ENCODE results near the gene PDCD7.
"Not testable (repeated sequence)": the region's sequence is repeated elsewhere in the genome, so short reads cannot be mapped to it uniquely, and the experiment has no call there.

Gene PDCD7

DNA sequence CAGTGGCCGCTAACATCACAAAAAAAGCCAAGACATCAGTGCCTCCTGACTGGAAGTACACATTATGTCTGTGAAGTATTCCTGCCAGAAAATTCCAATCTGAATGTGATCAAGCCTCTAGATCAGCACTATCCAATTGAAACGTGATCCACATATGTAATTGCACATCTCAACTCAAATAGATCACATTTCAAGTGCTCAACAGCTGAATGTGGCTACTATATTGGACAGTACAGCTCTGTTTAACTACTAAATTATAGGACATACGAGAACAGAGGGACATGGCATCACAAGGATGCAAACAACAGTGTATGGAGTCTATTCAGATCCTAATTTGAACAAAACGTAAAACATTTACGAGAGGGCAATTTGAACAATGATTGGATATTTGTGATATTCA is 18.1 kb downstream of the PDCD7 start:
- no peak for DNase-seq (ENCODE audit: low read depth)

DNA sequence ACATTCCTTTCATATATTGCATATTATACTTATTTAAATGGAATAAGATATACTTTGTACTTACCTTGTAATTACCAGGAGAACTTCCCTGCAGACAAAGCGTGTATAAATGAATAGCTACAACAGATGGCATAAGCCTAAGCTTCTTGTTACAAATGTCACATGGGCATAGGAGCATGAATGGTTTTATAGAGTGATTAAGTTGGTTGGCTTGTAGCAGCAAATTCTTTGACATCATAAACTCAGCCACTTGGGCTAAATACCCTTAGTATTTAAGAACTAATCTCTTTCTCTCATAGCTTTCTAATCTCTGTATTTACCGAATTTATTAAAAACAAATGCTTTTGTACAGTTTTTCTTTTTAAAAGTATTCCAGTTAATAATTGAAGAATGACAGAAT is 18.5 kb downstream of the PDCD7 start, which contains the start of gene UBAP1L:
Gene UBAP1L, minus strand, starts transcription at position 115 of the 400 bp plus-strand sequence. CDS start 8,985 bp downstream, outside the sequence.
- DNase-seq (ENCODE audit: low read depth): no peak

DNA sequence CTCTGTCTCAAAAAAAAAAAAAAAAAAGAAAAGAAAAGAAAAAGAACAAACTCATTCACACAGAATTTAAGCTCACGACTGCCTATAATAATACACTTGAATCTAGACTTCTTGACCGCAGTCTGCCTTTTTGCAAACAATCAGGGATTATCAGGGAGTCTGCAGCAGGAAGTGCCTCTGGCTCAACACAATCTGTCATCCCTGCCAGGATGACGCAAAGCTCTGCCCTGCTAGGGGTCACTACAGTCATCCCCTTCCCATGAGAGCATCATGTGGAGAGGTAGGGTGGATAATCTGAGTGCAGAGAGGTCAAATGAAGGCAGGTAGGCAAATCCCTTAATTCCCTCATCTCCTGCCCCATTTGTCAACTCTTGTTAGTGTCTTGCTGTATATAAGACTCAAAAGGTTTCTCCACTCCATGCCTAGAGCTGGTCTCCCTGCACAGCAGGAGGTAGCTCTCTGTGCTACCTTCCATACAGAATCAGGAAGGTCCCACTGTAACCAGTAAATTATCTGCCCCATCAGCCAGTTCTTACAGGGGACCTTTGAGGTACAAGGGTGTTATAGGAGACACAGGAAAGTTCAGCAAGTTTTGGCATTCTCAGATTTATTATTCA is 22.8 kb downstream of the PDCD7 start:
- no peak for DNase-seq (ENCODE audit: low read depth)

DNA sequence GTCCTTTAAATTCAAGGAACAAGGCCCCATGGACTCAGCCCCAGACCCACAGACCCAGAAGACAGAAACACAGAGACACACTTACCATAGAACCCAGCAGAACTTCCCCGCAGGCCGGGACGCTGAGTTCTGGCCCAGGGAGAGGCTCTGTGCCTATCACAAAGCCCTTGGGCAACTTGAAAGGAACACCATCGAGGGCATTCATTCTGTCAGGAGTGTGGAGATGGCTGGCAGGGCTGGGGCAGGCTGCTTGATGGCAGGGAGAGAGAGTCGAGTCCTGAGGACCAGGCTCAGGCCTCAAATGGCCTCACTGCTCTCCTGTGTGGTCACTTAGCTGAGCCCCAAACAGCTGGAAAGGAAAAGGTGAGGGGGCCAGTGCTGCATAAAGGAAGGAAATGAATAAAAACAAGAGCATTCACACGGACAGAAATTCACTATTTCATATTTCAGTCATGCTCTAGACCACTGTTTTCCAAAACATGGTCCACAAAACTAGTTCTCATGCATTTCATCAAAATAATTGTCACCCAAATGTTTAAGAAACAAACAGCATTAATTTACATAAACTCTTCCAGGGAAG is 27.5 kb downstream of the PDCD7 start:
- DNase-seq (ENCODE audit: low read depth): no peak

DNA sequence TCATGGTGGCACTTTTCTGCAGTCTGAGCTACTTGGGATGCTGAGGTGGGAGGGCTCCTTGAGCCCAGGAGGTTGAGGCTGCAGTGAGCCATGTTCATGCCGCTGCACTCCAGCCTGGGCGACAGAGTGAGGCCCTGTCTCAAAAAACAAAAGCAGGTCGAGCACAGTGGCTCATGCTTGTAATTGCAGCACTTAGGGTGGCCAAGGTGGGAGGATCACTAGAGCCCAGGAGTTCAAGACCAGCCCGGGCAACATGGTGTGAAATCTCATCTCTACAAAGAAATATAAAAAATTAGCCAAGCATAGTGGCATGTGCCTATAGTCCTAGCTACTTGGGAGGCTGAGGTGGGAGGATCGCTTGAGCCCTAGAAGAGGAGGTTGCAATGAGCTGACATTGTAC is 28.6 kb downstream of the PDCD7 start:
- DNase-seq (ENCODE audit: low read depth): no peak

DNA sequence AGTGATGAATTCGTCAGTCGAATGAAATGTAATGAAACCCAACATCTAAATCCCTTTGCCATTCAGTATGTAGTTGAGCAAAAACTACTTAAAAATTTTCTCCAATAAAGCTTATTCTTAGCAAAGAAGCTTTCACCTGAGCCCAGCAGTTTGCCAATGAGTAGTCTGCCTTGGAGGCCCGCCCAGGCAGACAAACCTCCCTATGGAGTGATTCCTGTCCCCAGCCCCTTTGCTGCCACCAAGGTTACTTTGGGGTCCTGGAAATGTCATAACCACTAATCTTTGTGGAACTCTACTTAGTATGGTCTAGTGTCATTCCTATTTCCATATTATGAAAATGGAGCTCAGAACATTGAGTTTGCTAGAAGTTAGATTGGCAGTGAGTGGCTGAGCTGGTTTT is 30.7 kb downstream of the PDCD7 start:
- DNase-seq (ENCODE audit: low read depth): no peak

DNA sequence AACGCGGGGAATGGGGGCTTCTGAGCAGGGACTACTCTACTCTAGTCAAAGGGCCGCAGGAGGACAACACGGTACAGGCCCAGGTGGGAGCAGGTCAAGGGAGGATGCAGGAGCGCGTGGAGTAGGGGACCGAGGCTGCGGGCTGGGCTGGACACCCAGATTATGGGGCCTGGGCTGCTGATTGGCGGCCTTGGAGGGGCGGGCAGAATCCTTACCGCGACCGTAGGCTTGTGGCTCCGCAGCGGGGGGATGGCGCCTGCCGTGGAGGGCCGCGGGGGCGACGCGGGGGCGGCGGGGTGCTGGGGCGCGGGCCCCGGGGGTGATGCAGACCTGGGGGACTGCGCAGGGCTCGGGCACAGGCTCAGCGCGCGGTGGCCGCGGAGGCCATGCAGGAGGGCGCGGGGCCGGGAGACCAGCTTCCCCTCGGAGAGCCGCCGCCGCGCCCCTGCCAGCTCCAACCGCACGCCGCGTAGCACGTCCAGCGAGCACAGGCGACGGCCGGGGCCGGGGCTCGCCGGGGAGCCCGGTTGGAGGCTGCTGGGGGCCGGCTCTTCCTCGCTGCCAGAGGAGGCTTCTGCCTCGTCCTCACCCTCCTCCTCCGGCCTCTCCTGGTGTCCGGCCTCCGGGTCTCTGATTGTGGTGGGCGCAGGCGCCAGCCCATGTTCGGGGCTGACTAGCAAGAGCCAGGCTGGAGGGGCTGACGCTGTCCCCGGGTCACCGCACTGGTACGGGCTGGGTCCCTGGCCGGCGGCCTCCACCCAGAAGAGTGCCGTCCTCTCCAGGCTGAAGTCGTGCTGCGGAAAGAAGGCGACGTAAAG is 31.5 kb downstream of the PDCD7 start:
- no peak for DNase-seq (ENCODE audit: low read depth)

DNA sequence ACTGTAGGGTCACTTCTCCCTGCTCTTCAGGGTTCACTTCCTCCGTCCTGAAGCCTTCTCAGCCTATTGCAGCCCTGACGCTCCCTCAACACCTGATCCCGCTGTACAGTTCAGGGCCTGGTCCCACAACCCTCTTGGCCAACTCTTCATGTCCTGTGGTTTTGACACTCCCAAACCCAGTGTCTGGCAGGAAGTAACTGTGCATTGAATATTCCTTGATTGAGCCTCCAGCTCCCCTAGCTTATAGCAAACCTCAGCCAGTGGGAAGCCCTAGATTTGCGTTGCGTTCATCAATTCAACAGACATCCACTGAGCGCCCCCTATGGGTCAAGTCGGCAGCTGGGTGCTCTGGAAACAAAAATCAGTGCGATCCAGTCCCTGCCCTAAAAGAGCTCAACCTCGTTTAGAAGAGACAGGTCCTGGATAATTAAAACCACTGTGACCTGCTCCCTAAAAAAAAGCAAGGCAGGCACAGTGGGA is 32.2 kb downstream of the PDCD7 start:
- DNase-seq (ENCODE audit: low read depth): peak; percentile 45

DNA sequence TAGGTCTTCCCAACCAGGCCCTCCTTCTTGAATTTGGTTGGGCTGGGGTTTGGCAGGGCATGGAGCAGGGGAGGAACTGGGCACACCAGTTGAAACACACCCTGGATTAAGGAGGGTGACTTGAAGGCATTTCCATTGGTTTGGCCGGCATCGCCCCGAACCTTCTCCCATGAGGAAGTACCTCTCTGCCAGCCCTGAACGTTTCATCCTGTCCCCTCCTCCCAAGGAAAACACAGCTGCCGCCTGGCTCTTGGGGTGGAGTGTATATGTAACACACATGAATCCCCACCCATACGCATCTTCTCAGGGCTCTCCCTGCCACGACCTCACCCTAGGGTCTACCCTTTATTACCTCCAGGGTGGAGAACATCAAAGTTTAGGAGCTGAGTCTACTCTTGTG is 33.2 kb downstream of the PDCD7 start:
- no peak for DNase-seq (ENCODE audit: low read depth)

DNA sequence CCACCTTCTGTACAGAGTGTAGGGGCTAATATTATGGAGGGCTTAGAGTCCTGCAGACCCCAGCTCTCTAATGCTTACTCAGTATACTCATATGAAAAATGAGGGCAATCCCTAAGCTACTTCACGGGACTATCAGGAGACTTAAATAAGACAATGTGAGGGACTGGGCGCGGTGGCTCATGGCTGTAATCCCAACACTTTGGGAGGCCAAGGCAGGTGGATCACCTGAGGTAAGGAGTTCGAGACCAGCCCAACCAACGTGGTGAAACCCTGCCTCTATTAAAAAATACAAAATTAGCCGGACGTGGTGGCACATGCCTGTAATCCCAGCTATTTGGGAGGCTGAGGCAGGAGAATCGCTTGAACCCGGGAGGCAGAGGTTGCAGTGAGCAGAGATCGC is 33.8 kb downstream of the PDCD7 start:
- not testable (repeated sequence) for DNase-seq (ENCODE audit: low read depth)

DNA sequence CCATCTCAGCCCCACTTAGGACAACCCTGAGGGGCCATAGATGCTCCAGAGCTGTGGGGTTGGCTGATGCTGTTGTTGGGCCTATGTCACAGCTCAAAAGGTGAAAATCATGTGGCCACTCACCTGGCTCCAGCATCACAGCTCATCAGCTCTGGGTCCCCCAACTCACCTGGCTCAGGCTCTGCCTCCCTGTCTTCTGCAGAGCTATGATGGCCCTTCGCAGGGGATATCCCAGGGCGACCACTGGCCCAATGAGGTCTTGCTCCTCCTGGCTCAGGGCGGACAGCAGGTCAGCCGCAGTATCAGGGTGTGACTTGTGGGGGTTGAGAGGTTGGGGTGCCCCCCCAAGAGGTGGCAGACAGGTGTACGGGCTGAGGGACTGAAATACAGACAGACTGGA is 34.3 kb downstream of the PDCD7 start:
- DNase-seq (ENCODE audit: low read depth): no peak

DNA sequence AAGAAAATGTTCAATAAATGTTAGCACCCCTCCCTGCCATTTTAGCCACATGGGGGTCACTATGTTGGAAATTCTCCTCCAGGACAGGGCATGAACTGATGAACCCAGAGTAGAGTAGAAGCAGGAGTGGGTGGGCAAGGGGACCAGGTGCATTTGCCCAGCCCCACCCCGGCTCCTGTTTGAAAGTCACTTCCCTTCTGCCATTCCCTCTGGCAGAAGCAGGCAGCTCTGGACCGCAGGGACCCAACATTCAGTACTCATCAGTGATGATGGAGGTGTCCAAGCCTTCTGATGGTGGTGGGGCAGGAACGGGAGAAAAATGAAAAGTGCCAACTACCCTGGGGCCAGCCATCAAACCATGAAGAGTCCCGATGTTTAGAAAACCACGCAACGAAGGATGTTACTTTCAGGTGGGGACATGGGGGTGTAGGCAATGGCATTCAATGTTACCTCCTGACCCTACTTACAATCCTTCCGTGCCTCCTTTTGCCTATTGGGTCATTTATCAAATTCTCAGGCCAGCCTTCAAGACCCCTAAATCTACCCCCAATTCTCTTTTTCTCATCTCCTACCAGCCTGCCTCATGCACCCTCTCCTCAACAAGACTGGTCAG is 35.9 kb downstream of the PDCD7 start:
- no peak for DNase-seq (ENCODE audit: low read depth)

DNA sequence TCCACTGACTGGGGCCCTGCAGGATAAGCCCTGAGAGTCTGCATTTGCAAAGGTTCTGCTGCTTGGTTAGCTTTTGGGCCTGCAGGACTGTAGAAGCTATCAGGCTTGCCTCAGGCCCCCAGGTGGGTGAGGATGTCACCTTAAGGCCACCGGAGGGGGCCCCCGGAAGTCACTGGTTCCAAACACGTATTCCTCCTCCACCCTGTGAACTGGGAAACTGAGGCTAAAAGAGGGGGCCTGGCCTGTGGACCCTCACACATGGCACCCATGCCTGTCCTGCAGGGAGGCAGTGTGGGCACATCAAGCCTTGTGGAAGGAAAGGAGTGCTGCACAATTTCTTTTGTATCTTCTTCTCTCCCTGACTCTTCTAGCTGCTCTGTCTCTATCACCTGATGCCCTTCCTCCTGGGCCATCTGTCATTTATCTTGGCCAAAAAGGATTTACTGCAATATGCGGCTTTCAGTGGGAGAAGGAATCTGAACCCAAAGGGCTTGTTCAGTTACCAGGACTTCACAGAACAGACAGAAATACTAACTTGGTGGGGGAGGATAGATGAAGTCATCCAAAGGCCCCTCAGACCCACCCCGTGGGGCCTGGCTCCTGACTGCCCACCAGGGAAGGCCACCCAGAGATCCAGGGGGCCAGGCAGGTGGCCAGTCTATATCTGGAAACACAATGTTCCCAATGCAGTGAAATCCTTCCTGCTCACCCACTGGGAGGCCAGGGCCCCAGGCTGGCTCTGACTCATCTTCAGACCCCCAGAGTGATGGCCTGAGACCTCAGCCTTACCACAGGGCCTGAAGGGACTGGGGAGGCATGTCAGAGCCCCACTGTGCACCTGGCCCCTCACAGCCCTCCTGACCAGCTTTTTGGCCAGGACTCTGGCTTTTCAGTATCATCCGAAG is 36.9 kb downstream of the PDCD7 start:
- DNase-seq (ENCODE audit: low read depth): no peak

DNA sequence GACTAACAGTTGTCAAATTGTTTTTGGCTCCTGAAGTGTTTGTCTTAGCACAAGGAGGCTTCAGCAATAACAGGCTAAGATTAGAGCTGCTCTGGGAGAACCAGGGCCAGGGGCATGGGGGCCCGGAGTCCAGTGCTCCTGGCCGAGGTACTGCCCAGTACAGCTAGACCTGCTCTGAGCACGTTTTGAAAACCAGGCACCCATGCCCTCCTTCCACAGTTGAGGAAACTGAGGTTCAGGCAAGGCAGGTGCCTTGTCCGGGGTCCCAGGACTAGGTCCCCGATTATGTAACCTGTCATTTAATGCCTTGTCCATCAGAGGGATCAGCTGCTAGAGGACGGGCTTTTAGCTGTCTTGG is 37.9 kb downstream of the PDCD7 start:
- DNase-seq (ENCODE audit: low read depth): no peak

DNA sequence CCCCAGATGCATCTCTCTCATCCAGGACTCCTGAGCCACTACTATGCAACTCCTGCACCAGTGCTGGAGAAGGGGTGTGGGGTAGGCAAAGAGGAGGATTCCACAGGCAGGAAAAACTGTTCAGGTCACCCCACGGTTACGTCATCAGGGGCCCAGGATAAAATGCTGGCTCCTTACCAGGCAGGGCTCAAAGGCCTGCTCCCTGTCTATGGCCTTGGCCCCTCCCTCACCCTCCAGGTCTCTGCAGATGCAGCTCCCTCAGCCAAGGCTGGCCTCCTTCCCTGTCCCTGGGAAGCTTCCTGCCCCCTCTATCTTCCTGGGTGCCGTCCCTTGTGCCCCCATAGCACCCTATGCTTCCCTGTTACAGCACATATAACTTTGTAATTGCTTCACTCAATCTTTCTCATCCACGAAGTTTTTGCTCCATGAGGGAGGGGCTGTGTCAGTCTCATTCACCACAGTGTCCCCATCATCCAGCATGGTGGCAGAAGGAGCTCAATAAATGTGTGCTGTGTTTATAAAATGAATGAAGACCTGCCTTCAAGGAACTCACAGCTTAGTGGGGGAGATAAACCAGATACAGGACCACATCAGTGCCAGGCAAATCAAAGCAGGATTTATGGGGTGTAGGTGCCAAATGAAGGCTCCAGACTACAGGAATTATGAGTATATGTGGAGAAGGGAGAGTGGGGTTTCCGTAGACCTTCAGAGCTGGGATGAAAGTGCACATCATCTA is 38.4 kb downstream of the PDCD7 start:
- no peak for DNase-seq (ENCODE audit: low read depth)

DNA sequence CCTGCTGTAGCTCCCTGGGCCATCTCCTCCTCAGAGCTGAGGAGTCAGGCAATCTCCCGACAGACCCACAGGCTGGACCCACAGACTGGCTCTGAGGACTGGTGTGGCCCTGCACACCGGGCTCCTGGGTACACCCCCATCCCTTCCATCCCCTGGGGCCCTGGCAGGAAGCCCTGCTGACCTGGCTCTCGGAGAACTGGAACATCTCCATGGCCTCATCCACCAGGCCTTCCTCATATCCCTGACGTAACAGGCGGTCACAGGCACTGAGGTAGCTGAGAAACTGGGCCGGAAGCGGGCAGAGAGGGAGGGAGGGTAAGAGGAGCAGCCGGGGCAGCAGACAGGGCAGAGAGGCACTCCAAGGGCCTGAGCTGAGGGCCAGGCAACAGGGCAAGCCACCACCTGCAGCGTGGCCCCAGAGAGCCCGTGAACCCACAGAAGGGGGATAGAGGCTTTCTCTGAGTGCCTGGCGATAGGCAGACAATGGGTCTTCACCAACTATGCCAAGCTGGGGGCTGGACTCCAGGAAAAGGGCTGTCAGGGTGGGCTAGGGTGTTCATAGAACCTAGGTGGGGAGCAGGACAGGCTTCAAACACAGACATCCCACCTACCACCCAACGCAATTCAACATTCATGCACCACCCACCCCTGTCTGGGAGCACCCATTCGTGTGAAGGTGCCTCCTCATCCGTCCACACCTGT is 39.2 kb downstream of the PDCD7 start:
- DNase-seq (ENCODE audit: low read depth): no peak

DNA sequence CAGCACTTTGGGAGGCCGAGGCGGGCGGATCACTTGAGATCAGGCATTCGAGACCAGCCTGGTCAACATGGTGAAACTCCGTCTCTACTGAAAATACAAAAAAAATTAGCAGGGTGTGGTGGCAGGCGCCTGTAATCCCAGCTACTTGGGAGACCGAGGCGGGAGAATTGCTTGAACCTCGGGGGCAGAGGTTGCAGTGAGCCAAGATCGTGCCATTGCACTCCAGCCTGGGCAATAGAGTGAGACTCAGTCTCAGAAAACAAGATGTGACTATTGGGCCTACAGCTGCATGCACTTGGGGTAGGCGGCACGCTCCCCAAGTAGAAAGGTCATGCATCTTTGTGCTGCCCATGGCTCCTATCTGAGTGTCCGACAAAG is 39.8 kb downstream of the PDCD7 start:
- not testable (repeated sequence) for DNase-seq (ENCODE audit: low read depth)

DNA sequence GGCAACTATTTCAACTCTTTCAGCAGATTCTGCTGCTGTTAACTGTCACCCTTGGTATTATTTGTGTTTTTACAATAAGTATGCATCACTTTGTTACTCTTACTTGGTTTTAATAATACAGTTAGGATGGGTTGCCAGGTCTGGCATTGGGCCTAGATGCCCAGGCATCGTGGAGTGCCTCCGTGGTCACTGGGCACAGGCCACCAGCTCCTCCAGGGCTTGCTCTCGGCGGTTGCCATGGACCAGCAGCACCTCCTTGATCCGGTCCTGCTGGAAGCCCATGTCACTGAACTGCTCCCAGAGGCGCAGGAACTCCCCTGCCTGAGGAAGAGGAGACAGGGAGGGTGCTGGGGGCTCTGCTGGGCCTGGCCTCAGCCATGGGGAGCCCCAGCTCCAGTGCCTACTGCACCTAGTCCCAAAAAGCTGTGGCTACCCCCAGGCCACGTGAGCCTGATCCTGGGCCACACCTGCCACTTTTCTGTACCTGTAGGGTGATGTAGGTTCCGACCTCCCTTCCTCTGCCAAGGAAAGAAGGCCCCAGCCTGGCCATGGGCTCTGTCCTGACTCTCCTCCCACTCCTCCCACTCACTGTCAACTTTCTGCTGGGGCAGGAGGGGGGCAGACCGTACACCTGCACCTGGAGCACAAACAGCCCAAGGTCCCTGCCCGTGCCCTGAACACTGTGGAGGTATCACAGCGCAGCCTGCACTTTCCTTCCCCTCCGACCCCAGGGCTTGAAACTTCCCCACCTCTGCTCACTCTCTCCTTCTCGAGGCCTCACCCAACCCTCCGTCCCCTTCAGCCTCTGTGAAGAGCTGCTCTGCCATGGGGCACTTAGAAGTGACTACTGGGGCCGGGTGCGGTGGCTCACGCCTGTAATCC is 40.5 kb downstream of the PDCD7 start:
- no peak for DNase-seq (ENCODE audit: low read depth)

Measured in activated T-cell treated with anti-CD3 and anti-CD28 coated beads for 48 hours (primary cell).